Stimulated activated CD8-positive, alpha-beta memory T cell treated with anti-CD3 and anti-CD28 coated beads, Interleukin-15, amount 100 ng/mL, for 4 hours (primary cell): Measurements from ENCODE around the gene HENMT1.

Experiments used
- DNase-seq, 2 donors: peaks; one replicate each; pipeline ENCODE4 v3.0.0-alpha.2; 2020; ENCODE audit warnings: low read depth in 2 of 2

HENMT1 gene

DNA sequence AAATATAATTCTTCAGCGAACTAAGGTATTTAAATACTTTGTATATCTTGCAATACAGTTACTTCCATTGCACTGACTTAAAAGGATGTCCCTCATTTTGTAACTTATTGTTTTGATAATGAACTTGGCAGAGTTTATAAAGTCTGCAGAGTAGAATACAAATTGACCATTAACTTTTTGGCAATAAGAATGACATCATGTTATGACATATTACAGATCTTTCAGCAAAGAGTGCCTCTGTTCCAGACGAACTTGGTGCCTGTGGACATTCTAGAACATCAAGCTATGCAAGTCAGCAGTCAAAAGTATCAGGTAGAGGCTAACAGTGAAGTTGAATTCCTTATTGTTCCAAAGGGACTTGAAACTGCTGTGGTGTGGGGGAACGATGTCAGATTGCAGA is 32.9 kb downstream of the HENMT1 start:
- DNase-seq, result no peak

DNA sequence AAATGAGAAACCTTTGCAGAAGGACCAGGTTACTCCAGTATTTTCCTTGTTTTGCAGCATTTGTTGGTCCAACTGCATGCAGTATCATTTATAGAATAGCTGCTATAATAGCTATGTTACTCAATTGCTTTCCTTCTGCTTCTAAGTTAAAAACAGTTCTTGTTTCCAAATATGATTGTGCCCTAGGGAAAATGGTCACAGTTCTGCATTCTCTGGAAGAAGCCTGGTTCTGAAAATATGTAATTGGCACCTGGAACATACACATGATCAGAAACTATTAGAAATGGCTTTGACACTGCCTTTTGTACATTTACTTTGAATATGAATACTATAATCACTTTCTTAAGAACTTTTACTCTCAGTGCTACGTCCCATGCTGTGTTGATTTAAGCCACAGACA is 33.6 kb downstream of the HENMT1 start:
- no peak for DNase-seq

DNA sequence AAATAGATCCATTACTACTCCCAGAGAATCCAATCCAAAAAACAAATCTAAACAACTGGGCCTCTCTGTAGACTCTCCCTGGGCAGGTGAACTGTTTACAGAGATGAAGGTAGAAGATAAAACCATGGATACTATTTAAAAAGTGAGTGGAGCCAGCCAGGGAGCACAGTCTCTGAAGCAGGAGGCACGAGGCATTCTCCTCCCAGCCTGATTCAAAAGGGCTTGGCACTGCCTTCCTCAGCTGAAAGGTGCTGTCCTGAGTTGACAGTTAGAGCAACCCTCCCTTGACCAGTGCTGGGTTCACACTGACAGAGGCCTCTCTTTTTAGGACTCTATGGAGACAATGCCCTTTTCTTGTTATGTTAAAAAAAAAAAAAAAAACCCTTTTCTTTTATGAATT is 36.8 kb downstream of the HENMT1 start:
- no peak for DNase-seq

DNA sequence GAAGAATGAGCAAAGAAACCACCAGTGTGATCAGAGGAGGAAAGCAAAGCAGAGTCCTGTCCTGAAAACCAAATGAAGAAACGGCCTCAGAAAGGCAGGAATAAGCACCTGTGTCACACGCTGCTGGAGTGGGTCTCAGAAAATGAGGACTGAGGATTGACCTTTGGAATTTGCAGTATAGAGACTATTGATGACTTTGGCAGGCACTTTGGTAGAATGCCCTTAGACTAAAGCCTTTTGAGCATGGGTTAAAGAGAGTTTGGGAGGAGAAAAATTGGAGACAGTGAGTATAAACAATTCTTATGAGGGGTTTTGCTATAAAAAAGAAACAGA is 43.2 kb downstream of the HENMT1 start:
- DNase-seq, result no peak

DNA sequence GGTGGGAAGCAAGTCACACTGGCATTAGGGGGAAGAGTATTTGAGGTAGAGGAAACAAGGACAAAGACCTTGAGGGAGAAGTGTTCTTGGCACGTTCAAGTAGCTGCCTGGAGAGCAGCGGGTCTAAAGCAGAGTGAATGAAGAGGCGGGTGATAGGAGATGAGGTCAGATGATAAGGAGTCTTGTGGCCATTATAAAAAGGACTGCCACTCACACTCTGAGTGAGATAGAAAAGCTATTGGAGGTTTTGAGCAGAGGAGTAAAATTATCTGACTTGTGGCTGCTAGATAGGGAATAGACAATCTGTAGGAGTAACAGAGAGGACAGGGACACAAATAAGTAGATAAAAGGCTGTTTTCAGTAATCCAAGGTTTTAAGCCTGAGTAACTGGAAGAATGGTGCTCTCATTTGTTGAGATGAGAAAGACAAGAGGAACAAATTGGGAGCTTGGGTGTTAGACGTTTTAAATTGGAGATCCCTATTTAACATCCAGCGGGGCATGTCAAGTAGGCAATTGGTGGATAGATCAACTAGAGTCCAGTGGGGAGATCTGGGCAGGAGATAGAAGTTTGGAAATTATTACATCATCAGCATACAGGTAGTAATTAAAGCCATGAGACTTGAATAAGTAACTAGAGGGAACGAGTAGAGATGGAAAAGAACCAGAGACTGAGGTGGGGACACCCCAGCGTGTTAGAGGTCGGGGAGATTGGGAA is 43.7 kb downstream of the HENMT1 start:
- no peak for DNase-seq

DNA sequence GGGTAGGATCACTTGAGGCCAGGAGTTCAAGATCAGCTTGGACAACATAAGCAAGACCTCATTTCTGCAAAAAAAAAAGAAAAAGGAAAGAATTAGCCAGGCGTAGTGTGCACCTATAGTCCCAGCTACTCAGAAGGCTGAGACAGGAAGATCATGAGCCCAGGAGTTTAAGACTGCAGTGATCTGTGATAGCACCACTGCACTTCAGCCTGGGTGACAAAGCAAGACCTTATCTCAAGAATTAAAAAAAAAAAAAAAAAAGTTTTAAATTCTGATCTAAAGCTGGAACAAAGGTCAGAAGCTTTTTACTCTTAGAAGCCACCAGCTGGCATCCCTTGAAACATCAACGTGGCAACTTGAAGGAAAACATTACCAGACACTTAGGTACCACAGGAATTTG is 45.3 kb downstream of the HENMT1 start:
- DNase-seq, result no peak

DNA sequence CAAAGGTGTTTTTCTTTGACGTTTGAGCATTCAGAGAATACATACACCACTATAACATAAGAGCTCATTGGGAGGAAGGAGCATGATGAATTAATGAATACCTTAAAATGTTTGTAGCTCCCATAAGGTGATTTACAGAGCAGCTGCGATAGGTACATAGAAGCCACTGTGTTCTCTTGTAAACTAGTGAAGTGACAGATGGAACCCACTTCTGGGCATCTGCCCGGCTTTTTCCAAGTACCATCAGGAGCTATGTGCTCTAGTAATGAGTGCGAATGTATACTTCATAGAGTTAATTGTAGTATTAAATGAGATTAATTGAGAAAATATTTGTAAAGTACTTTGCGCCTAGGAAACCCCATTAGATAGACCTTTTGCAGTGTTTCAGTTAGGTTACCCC is 48.4 kb downstream of the HENMT1 start:
- no peak for DNase-seq

DNA sequence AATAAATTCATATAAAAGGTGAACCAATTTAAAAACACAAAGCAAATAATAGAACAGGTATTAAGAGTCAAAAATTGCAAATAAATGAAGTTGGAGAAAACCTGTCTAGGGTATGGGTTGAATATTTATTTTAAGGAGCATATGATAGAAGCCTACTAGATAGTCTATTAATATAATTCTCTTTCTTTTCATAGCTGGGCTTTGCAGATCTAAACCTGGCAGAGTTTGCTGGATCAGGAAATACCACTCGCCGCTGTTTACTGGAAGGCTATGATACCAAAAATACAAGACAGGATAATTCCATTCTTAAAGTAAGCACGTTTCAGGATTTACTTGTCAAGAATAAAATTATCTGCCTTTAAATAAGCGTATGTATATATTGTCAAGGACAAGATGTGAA is 48.9 kb downstream of the HENMT1 start:
- DNase-seq, result no peak

DNA sequence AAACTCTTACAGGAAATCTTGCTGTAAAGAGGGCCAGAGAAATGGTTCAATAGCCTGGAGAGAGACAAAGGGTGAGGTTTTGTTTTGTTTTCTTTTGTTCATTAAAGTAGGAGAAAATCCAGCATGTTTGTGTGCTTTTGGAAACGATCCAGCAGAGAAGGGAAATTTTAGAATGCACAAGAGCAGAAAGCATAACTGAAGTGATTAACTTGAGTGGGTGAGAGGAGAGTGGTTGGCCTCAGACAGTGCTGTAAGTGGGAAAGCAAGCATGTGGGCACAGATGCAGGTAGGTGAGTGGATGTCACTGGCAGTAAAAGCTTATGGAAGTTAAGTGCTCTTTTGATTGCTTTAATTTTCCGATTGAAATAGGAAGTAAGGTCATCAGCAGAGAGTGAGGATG is 50.8 kb downstream of the HENMT1 start:
- DNase-seq, result no peak

DNA sequence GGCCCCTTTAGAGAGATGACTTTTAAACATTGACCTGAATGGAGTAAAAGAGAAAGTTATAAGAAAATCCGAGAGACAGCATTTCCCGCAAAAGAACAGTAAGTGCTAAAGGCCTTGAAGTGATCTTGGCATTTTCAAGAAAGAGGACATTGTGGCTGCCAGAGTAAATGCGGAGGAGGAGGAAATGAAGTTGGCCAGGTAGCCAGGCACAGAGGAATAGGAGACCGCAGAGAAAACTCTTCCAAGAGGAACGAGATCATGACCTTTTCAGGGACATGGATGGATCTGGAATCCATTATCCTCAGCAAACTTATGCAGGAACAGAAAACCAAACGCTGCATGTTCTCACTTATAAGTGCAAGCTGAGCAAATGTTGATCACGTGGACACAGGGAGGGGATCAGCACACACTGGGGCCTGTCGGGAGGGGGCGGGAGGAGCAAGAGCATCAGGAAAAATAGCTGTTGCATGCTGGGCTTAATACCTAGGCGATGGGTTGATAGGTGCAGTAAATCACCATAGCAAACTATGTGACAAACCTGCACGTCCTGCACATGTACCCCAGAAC is 51.3 kb downstream of the HENMT1 start:
- DNase-seq, result no peak

DNA sequence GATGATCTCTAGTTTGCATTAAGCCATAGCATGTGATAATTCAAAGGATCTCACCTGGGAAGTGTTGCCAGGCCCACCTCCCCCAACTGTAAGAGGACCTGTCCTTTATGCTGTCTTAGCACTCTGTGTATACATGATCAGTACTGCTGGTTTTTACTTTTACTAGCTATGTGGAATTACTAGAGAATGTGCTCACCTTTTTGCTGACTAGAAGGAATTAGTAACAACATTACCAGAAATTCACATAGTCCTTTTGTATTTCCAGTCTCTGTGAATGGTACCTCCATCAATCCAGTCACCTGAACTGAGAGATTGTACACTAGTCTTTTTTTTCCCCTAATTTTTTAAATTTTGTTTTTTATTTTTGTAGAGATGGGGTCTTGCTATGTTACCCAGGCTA is 54.4 kb downstream of the HENMT1 start:
- DNase-seq, result no peak

DNA sequence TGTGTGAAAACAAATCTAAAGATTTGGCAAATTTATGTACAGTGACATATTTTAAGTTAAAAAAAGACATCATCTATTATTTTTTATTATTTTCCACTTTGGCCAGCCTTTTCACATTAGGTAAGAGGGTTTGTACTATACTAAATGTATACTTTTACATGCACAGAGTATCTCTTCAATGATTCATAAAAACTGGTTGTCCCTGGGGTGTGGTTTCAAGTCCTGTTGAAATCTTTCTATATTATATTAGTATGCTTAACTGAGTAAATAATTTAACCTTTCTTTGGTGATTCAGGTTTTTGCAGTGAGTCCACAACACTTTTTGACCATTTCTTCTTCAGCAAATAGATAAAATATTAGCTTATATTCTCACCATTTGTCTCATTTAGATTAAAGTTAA is 55.3 kb downstream of the HENMT1 start:
- DNase-seq, result no peak

DNA sequence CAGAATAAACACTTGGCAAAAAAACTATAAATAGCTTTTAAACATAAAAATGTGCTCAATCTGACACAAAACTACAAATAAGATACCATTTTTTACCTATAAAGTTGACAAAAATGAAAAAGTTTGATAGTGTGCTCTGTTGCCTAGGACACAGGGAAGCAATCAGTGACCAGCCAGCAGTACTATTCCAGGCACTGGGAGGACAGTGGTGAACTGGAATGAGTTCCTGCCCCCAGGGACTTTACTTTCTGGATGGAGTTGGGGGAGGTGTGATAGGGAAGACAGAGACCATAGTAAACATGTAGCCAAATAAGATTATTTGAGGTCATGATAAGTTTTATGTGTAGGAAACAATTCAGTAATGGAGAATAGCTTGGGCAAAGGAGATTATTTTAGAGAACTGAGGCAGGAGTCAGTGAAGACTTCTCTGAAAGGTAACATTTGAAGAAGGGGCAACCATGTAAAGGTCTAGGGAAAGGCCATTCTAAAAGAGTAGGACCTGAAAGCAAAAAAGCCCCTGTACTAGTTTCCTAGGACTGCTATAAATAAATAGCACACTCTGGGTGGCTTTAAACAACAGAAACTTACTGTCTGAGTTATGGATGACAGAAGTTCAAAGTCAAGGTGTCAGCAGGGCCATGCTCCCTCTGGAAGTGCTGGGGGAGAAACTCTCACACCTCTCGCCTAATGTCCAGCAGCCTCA is 59.0 kb downstream of the HENMT1 start:
- no peak for DNase-seq

DNA sequence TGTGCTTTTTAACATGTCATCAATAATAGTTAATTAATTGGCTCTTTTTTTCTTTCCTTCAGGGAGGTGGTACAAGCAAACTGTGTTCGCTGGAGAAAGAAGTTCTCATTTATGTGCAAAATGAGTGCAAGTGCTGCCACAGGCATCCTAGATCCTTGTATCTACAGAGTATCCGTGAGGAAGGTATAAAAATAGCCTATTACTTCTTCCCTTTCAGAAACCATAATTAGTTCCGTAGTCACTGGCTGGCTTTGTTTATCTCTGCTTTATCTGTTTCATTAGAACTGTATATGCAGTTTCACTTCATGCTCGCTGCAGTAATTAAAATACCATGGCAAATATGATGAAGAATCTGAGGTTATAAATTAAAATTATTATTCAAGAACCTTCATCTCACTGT is 60.4 kb downstream of the HENMT1 start:
- DNase-seq, result no peak

DNA sequence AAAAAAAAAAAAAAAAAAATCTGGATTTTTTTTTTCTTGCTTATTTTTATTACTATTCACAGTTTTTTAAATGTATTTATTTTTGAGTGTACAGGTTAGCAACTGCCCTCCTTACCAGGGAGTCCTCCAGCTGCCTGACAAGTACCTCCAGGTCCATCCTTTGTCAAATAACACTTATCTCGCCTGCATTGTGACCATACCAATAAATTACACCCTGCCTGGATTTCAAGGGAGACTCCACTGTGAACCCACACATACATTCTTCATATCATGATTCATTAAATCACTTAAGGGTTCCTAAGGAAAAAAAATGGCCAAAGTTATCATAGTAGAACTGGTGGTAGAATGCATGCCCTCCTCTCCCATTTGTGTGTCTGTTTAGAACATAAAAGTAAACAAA is 62.6 kb downstream of the HENMT1 start:
- DNase-seq, result no peak
